Keratinocyte (primary cell): ENCODE data around the gene CTDSPL.

Source experiments
- EZH2 ChIP-seq: IDR thresholded peaks from one replicate; pipeline ENCODE4 v1.6.1; 2012; ENCODE audit warnings: inconsistent platforms, mild to moderate bottlenecking, low read length, moderate library complexity
- TF ChIP-seq, protein P1 (sequence below), 3 experiments: IDR thresholded peaks in 1 of 3; conservative IDR thresholded peaks in 1 of 3; optimal IDR thresholded peaks in 1 of 3; 2 replicates in 2 of 3; 3 replicates in 1 of 3; pipeline versions ENCODE3 to v1.5.1; 2011; ENCODE audit warnings: low read length in 3 of 3, mild to moderate bottlenecking in 3 of 3, moderate library complexity in 2 of 3, control low read depth in 1 of 3, inconsistent platforms in 1 of 3; ENCODE audit not compliant: insufficient read depth in 2 of 3; ENCODE audit errors: extremely low read depth in 1 of 3

DNA sequence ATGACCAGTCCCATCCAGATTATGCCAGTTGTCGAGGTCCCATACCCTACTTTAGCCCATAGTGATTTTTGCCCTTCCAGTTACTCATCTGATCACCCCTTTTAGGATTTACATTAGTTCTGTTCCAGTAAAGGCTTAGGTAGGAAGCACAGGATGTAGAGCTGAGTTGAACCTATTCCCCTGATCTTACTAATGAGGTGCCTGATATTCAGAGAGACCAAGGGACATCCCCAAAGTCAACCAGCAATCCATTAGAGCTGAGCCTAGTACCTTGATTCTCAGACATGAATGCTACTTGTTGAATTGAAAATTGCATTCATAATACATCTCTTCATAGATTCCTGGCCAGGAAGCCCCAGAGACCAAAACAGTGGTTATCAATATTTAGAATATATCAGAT is 24.7 kb downstream of the CTDSPL start:
- TF ChIP-seq, protein P1, sequence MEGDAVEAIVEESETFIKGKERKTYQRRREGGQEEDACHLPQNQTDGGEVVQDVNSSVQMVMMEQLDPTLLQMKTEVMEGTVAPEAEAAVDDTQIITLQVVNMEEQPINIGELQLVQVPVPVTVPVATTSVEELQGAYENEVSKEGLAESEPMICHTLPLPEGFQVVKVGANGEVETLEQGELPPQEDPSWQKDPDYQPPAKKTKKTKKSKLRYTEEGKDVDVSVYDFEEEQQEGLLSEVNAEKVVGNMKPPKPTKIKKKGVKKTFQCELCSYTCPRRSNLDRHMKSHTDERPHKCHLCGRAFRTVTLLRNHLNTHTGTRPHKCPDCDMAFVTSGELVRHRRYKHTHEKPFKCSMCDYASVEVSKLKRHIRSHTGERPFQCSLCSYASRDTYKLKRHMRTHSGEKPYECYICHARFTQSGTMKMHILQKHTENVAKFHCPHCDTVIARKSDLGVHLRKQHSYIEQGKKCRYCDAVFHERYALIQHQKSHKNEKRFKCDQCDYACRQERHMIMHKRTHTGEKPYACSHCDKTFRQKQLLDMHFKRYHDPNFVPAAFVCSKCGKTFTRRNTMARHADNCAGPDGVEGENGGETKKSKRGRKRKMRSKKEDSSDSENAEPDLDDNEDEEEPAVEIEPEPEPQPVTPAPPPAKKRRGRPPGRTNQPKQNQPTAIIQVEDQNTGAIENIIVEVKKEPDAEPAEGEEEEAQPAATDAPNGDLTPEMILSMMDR (optimal IDR thresholded peaks at IDR 0.05 in 1 of 3, IDR thresholded peaks at IDR 0.05 in 1 of 3, conservative IDR thresholded peaks at IDR 0.05 in 1 of 3; ENCODE audit: extremely low read depth in 1 of 3, insufficient read depth in 2 of 3, low read length in 3 of 3) = no peak
- TF ChIP-seq EZH2 = no peak
